K562 (cell line): ENCODE measurements around the gene CACNA1C. TPM values are rescaled to one million over a fixed set of nuclear protein-coding genes. Genes with fewer than 3 reads are reported as not detected.

ENCODE experiments used
- ATAC-seq: fragments of 200-7000 bp; cut with Tn5 transposase; 3 replicates; pipeline ENCODE4 v1.9.1; 2020; ENCODE audit warnings: moderate library complexity
- BruUV-seq: library from RNA; stranded (reverse); fragments of 400-500 nt; replicated peaks from 2 replicates; lab custom pipeline; 2021; lab: Mats Ljungman, UMichigan
- CTCF ChIA-PET: fragments of 300-600 bp; formaldehyde crosslinking; extraction: SDS; loops from one replicate; lab custom pipeline; 2021; ENCODE audit warnings: low intra/inter-chr PET ratio; lab: Yijun Ruan, JAX
- POLR2A ChIA-PET: fragments of 300-600, 350-650 bp; sonication (Branson Sonifier 250); formaldehyde crosslinking; extraction: SDS; loops from one replicate; lab custom pipeline; 2021; ENCODE audit warnings: antibody characterized with exemption, inconsistent platforms; lab: Yijun Ruan, JAX
- DNase-seq, 4 experiments: peaks; one replicate each; pipeline versions ENCODE4 v3.0.0 to v3.0.0-alpha.2; 2011 to 2018; ENCODE audit warnings: low spot score in 3 of 4, mixed read lengths in 3 of 4; ENCODE audit errors: extremely low read depth in 1 of 4
- FAIRE-seq: peaks from 2 replicates; lab custom pipeline; 2011; peaks lifted over from hg19 to GRCh38; lab: Jason Lieb, UNC
- H2AFZ ChIP-seq: 2 replicates; pipeline ENCODE4 v1.6.0; 2011; ENCODE audit warnings: low read depth, low read length, control low read depth, inconsistent platforms
- H3K27ac ChIP-seq: fragments of 200-600 bp; 3 replicates; pipeline ENCODE4 v1.8.0; 2011; ENCODE audit warnings: low read depth, mild to moderate bottlenecking, control low read depth, inconsistent platforms, low read length, moderate library complexity, mixed read lengths; ENCODE audit errors: extremely low read depth
- H3K27me3 ChIP-seq, 2 experiments: fragments of 300-600 bp in 1 of 2; 2 replicates in 1 of 2; 3 replicates in 1 of 2; pipeline versions ENCODE4 v1.6.0 to v1.8.0; 2011; ENCODE audit warnings: inconsistent platforms in 2 of 2, low read length in 2 of 2, mild to moderate bottlenecking in 1 of 2, mixed read lengths in 1 of 2, moderate library complexity in 1 of 2; ENCODE audit not compliant: control insufficient read depth in 2 of 2, insufficient read depth in 2 of 2
- H3K36me3 ChIP-seq: fragments of 300-600 bp; 3 replicates; pipeline ENCODE4 v1.8.0; 2011; ENCODE audit warnings: mild to moderate bottlenecking, low read length, inconsistent platforms; ENCODE audit not compliant: control insufficient read depth, insufficient read depth
- H3K4me1 ChIP-seq, 2 experiments: fragments of 200-600 bp in 1 of 2; replicated peaks in 1 of 2; 2 replicates in 1 of 2; 3 replicates in 1 of 2; pipeline versions ENCODE4 v1.5.1 to v1.8.0; 2011; ENCODE audit warnings: inconsistent platforms in 2 of 2, low read length in 2 of 2, mild to moderate bottlenecking in 1 of 2, mixed read lengths in 1 of 2, moderate library complexity in 1 of 2; ENCODE audit not compliant: control insufficient read depth in 2 of 2, insufficient read depth in 2 of 2
- H3K4me2 ChIP-seq: 2 replicates; pipeline ENCODE4 v1.6.1; 2011; ENCODE audit warnings: low read length, control low read depth, inconsistent platforms, mixed read lengths; ENCODE audit not compliant: insufficient read depth
- H3K4me3 ChIP-seq: fragments of 200-600 bp; sonication (generic), shearing (Covaris generic); 2 replicates; pipeline ENCODE4 v1.5.1; 2016; ENCODE audit warnings: control low read depth, inconsistent platforms
- H3K79me2 ChIP-seq: fragments of 200-600 bp; 3 replicates; pipeline ENCODE4 v1.8.0; 2011; ENCODE audit warnings: low read length, inconsistent platforms; ENCODE audit not compliant: control insufficient read depth, insufficient read depth
- H3K9ac ChIP-seq, 2 experiments: 2 replicates each; pipeline versions ENCODE4 v1.6.0 to v1.6.1; 2011; ENCODE audit warnings: low read depth in 2 of 2, low read length in 2 of 2, control low read depth in 1 of 2, inconsistent platforms in 1 of 2, mild to moderate bottlenecking in 1 of 2, mixed read lengths in 1 of 2; ENCODE audit not compliant: insufficient read depth in 1 of 2
- H3K9me1 ChIP-seq: one replicate; pipeline ENCODE4 v1.6.0; 2011; ENCODE audit warnings: inconsistent platforms, mild to moderate bottlenecking, low read length, moderate library complexity; ENCODE audit not compliant: control insufficient read depth, insufficient read depth
- H3K9me3 ChIP-seq: replicated peaks from 2 replicates; pipeline ENCODE4 v1.5.1; 2011; ENCODE audit warnings: low read depth, low read length, inconsistent platforms; ENCODE audit not compliant: control insufficient read depth, insufficient read depth
- H4K20me1 ChIP-seq: replicated peaks from 2 replicates; pipeline ENCODE4 v1.6.1; 2011; ENCODE audit warnings: low read length, inconsistent platforms, mixed read lengths; ENCODE audit not compliant: control insufficient read depth, insufficient read depth
- ATF6 ChIP-seq: sonication (generic); formaldehyde crosslinking; IDR thresholded peaks from 2 replicates; pipeline ENCODE4 v1.4.0; 2020; ENCODE audit warnings: mild to moderate bottlenecking, missing genetic modification reagents
- CBFA2T2 ChIP-seq: fragments of 450-650 bp; conservative IDR thresholded peaks from 2 replicates; pipeline ENCODE4 v1.6.1; 2017; ENCODE audit warnings: mild to moderate bottlenecking
- CCAR2 ChIP-seq: fragments of 200-400 bp; formaldehyde crosslinking; IDR thresholded peaks from 2 replicates; pipeline ENCODE4 v1.6.1; 2017; ENCODE audit warnings: mild to moderate bottlenecking, low read depth, low read length
- DNMT1 ChIP-seq: fragments of 450-650 bp; IDR thresholded peaks from 2 replicates; pipeline ENCODE4 v1.6.1; 2016; ENCODE audit warnings: antibody characterized with exemption, mild to moderate bottlenecking
- GABPB1 ChIP-seq: sonication (generic); formaldehyde crosslinking; IDR thresholded peaks from 2 replicates; pipeline ENCODE4 v1.8.0; 2022; ENCODE audit warnings: mild to moderate bottlenecking, missing genetic modification reagents
- JUNB ChIP-seq: fragments of 450-650 bp; formaldehyde crosslinking; conservative IDR thresholded peaks from 2 replicates; pipeline ENCODE4 v1.4.0; 2020; ENCODE audit warnings: mild to moderate bottlenecking
- KAT8 ChIP-seq: fragments of 450-650 bp; IDR thresholded peaks from 2 replicates; pipeline ENCODE4 v1.6.1; 2016; ENCODE audit warnings: low read depth, mild to moderate bottlenecking
- MIER1 ChIP-seq: fragments of 450-650 bp; IDR thresholded peaks from 2 replicates; pipeline ENCODE4 v1.6.1; 2016; ENCODE audit warnings: antibody characterized with exemption, mild to moderate bottlenecking, low read depth
- MYBL2 ChIP-seq, 2 experiments: fragments of 450-650 bp in 1 of 2; sonication (generic) in 1 of 2; formaldehyde crosslinking in 1 of 2; IDR thresholded peaks; 2 replicates each; pipeline versions ENCODE4 v1.6.1 to v1.8.1; 2017 to 2022; ENCODE audit warnings: borderline replicate concordance in 1 of 2, inconsistent platforms in 1 of 2, low read depth in 1 of 2, mild to moderate bottlenecking in 1 of 2, missing genetic modification reagents in 1 of 2, moderate library complexity in 1 of 2
- MYC ChIP-seq, 2 experiments: fragments of 250-450 bp in 1 of 2; sonication (Bioruptor Pico) in 1 of 2; IDR thresholded peaks; 2 replicates each; pipeline versions ENCODE4 v1.5.1 to v1.6.1; 2012 to 2021; ENCODE audit warnings: low read depth in 2 of 2, borderline replicate concordance in 1 of 2, improper control_type of control experiment in 1 of 2, low read length in 1 of 2, mild to moderate bottlenecking in 1 of 2, moderate library complexity in 1 of 2
- PCBP2 ChIP-seq: fragments of 200-400 bp; formaldehyde crosslinking; IDR thresholded peaks from 2 replicates; pipeline ENCODE4 v1.6.1; 2018; ENCODE audit warnings: low read length, low read depth, mild to moderate bottlenecking, moderate library complexity; ENCODE audit not compliant: poor library complexity, severe bottlenecking
- PHF20 ChIP-seq: fragments of 450-650 bp; IDR thresholded peaks from 2 replicates; pipeline ENCODE4 v1.6.1; 2018; ENCODE audit not compliant: partially characterized antibody
- ZNF3 ChIP-seq: fragments of 250-450 bp; sonication (Bioruptor Pico); IDR thresholded peaks from 2 replicates; pipeline ENCODE4 v1.5.0; 2021; ENCODE audit warnings: mild to moderate bottlenecking, moderate library complexity
- WGBS: fragments of 100-300 bp; shearing (Covaris generic); methylation state at CpG from one replicate; pipeline ENCODE4 v1.1.6; 2016; ENCODE audit warnings: low coverage, mixed read lengths; ENCODE audit not compliant: insufficient coverage; ENCODE audit errors: missing lambda C conversion rate; 5-methylcytosine and 5-hydroxymethylcytosine counted together
- in situ Hi-C: fragments of 300-500 bp; cut with MboI; formaldehyde crosslinking; loops from 4 replicates; pipeline ENCODE4 v1.15.0; 2018; ENCODE audit warnings: inconsistent platforms, mixed read lengths
- intact Hi-C: fragments of 100-400 bp; cut with micrococcal nuclease; formaldehyde crosslinking; loops from 2 replicates; pipeline ENCODE4 v1.14.2; 2022
- polyA plus RNA-seq, 8 experiments: library from polyadenylated mRNA; depleted of rRNA in 4 of 8; stranded (reverse) in 5 of 8; unstranded in 3 of 8; fragments of >200 nt; fragmentation: Nextera tagmentation in 2 of 8; fragmentation: Illumina TruSeq in 1 of 8; extraction: Ambion mirVana in 2 of 8; extraction: Trizol in 1 of 8; gene quantifications; 2 replicates each; pipeline versions ENCODE4 v1.2.1 to v1.2.3, GENCODE V29; 2011 to 2014; ENCODE audit warnings: inconsistent platforms in 1 of 8, missing spikeins in 1 of 8
- total RNA-seq, 7 experiments: library from RNA; depleted of rRNA in 6 of 7; stranded (reverse); fragments of >200 nt in 6 of 7; fragmentation: Illumina TruSeq in 2 of 7; extraction: Trizol in 2 of 7; gene quantifications; 2 replicates each; pipeline versions ENCODE4 v1.2.1 to v1.2.3, GENCODE V29; 2011 to 2021; ENCODE audit warnings: low replicate concordance in 1 of 7
- TF ChIP-seq, protein P1 (sequence below): sonication (generic); formaldehyde crosslinking; IDR thresholded peaks from 2 replicates; pipeline ENCODE4 v1.8.0; 2022; ENCODE audit warnings: missing genetic modification reagents, mild to moderate bottlenecking, borderline replicate concordance
- TF ChIP-seq, protein P2 (sequence below): fragments of 450-650 bp; IDR thresholded peaks from 2 replicates; pipeline ENCODE4 v1.6.1; 2016; ENCODE audit warnings: antibody characterized with exemption

The CACNA1C gene
- total and polyA plus RNA-seq, 9 of the 15 experiments (the other 6 are each of a cell fraction or from before 2014, with no cell fraction given): not detected

- CTCF ChIA-PET: no interaction called here
- BruUV-seq: no TSS peak
- Histone ChIP-seq H3K9ac (no peak overlapping the region), H3K4me2 (no peak overlapping the region), H3K79me2 (no peaks in the 10 kb centered on the region), H3K27ac (no peak overlapping the region), H3K4me1 (no peaks in the 10 kb centered on the region), H3K9me3 (no peaks in the 10 kb centered on the region), H2AFZ (no peak overlapping the region), H3K9me1 (no peaks in the 10 kb centered on the region), H3K4me3 (no peak overlapping the region), H3K27me3 (no peaks in the 10 kb centered on the region), H4K20me1 (no peaks in the 10 kb centered on the region), H3K36me3 (no peaks in the 10 kb centered on the region)
- POLR2A ChIA-PET: no interaction called here
- intact Hi-C loops (no loop called here), in situ Hi-C loops (no loop called here)
- DNase-seq (no peak), FAIRE-seq (no peak), ATAC-seq (no peak)
- TF ChIP-seq, protein P1, sequence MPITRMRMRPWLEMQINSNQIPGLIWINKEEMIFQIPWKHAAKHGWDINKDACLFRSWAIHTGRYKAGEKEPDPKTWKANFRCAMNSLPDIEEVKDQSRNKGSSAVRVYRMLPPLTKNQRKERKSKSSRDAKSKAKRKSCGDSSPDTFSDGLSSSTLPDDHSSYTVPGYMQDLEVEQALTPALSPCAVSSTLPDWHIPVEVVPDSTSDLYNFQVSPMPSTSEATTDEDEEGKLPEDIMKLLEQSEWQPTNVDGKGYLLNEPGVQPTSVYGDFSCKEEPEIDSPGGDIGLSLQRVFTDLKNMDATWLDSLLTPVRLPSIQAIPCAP (CRISPR knock-in tag): no peak
- no peak for TF ChIP-seq JUNB (CRISPR knock-in tag)
- TF ChIP-seq MYC (IDR thresholded peaks at IDR 0.05; ENCODE audit: low read depth, low read length): no peak
- no peak for TF ChIP-seq MYC (CRISPR knock-in tag; IDR thresholded peaks at IDR 0.05; ENCODE audit: borderline replicate concordance, low read depth)
- TF ChIP-seq ATF6 (CRISPR knock-in tag): no peak
- TF ChIP-seq MIER1: no peak
- TF ChIP-seq CBFA2T2: no peak
- TF ChIP-seq MYBL2 (IDR thresholded peaks at IDR 0.05; ENCODE audit: low read depth): no peak
- no peak for TF ChIP-seq MYBL2 (CRISPR knock-in tag; IDR thresholded peaks at IDR 0.05; ENCODE audit: borderline replicate concordance)
- no peak for TF ChIP-seq PCBP2
- no peak for TF ChIP-seq DNMT1
- TF ChIP-seq ZNF3 (CRISPR knock-in tag): no peak
- no peak for TF ChIP-seq PHF20
- TF ChIP-seq KAT8: no peak
- TF ChIP-seq, protein P2, sequence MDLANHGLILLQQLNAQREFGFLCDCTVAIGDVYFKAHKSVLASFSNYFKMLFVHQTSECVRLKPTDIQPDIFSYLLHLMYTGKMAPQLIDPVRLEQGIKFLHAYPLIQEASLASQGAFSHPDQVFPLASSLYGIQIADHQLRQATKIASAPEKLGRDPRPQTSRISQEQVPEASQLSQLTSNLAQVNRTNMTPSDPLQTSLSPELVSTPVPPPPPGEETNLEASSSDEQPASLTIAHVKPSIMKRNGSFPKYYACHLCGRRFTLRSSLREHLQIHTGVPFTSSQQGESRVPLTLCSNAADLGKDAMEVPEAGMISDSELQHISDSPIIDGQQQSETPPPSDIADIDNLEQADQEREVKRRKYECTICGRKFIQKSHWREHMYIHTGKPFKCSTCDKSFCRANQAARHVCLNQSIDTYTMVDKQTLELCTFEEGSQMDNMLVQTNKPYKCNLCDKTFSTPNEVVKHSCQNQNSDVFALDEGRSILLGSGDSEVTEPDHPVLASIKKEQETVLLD: no peak
- TF ChIP-seq CCAR2: no peak
- no peak for TF ChIP-seq GABPB1
- WGBS: 0% methylated on average over 1 of the region's 1 CpG
These were observed 645.8 kb downstream of the CACNA1C start for GRCh38 chr12:2698566-2698965.
